Measurements from ENCODE around the gene SNTA1. TPM values are rescaled to one million over a fixed set of nuclear protein-coding genes. Genes with fewer than 3 reads are reported as not detected.
"Not testable (repeated sequence)": the region's sequence is repeated elsewhere in the genome, so short reads cannot be mapped to it uniquely, and the experiment has no call there.

Gene SNTA1
- polyA plus RNA-seq, 3 donors: 0.56 to 0.93 (median 0.63) TPM

DNA sequence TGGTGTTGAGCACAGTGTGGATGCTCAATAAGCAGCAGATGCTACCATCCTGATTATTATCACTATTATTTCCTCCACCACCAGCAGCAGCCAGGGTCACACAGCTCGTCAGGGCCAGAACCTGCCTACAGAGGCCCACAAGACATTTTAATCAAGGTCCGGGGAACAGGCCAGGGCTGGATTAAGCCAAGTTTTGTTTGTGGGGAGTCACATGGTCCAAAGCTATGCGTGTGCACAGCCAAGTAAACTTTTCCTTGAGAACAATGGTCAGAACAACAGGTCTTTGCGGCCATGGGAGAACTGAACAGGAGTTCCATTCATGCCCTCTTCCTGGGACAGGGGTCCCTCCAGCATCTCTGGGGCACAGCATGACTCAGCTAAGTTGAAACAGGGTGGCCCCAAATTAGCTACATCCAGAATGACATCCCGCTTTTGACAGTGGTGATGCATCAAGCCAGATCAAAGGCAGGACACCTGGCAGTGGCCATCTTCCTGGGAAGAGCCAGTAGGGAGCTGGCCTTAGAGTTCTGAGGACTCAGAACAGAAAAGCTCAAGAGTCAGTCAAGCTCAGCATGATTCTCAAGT, 11.7 kb downstream of the SNTA1 start:
- peaks cover 0 to 2% (median 0%) of the 10 kb centered on the region in 3 donors for H3K27me3 Mint-ChIP-seq (ENCODE audit: low read depth in 3 of 3)
- TF ChIP-seq, protein P1, sequence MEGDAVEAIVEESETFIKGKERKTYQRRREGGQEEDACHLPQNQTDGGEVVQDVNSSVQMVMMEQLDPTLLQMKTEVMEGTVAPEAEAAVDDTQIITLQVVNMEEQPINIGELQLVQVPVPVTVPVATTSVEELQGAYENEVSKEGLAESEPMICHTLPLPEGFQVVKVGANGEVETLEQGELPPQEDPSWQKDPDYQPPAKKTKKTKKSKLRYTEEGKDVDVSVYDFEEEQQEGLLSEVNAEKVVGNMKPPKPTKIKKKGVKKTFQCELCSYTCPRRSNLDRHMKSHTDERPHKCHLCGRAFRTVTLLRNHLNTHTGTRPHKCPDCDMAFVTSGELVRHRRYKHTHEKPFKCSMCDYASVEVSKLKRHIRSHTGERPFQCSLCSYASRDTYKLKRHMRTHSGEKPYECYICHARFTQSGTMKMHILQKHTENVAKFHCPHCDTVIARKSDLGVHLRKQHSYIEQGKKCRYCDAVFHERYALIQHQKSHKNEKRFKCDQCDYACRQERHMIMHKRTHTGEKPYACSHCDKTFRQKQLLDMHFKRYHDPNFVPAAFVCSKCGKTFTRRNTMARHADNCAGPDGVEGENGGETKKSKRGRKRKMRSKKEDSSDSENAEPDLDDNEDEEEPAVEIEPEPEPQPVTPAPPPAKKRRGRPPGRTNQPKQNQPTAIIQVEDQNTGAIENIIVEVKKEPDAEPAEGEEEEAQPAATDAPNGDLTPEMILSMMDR (IDR thresholded peaks at IDR 0.05): no peak
- H4K20me1 ChIP-seq (ENCODE audit: insufficient read depth, low read length): no peaks in the 10 kb centered on the region
- H3K9me3 ChIP-seq (replicated peaks in 1 of 2; ENCODE audit: control insufficient read depth in 1 of 2, insufficient read depth in 1 of 2, low read length in 2 of 2): no peaks in the 10 kb centered on the region
- no peak overlapping the region for H2AFZ ChIP-seq (ENCODE audit: insufficient read depth, low read depth, low read length, poor library complexity, severe bottlenecking)
- H3K4me3 ChIP-seq (replicated peaks in 1 of 3; ENCODE audit: low read depth in 2 of 3, low read length in 3 of 3): no peak overlapping the region
- no peak overlapping the region for H3K9ac ChIP-seq (ENCODE audit: insufficient read depth, low read length, poor library complexity, severe bottlenecking)
- H3K4me1 ChIP-seq (ENCODE audit: control insufficient read depth in 1 of 2, insufficient read depth in 2 of 2, low read length in 2 of 2): no peaks in the 10 kb centered on the region
- H3K27ac Mint-ChIP-seq: no peak overlapping the region
- intact Hi-C loops (cut with micrococcal nuclease): no loop called here
- no peaks in the 10 kb centered on the region for H3K36me3 Mint-ChIP-seq
- H3K27ac ChIP-seq (ENCODE audit: low read depth in 1 of 2, low read length in 2 of 2): no peak overlapping the region
- 97% methylated on average over 3 of the region's 5 CpGs for WGBS (ENCODE audit: insufficient coverage)
- H3K4me1 Mint-ChIP-seq: no peaks in the 10 kb centered on the region
- H3K4me3 Mint-ChIP-seq: no peak overlapping the region
- no peaks in the 10 kb centered on the region for H3K36me3 ChIP-seq (replicated peaks in 1 of 2; ENCODE audit: control insufficient read depth in 1 of 2, insufficient read depth in 2 of 2, low read length in 2 of 2)
- H3K27me3 ChIP-seq (ENCODE audit: control insufficient read depth in 2 of 2, insufficient read depth in 2 of 2, low read length in 2 of 2): no peaks in the 10 kb centered on the region
- no peaks in the 10 kb centered on the region for H3K79me2 ChIP-seq (ENCODE audit: insufficient read depth, low read length)
- no peak for DNase-seq
- H3K4me2 ChIP-seq (replicated peaks; ENCODE audit: extremely low read depth, low read length, poor library complexity, severe bottlenecking): no peak overlapping the region
- peaks cover 0 to 5% (median 0%) of the 10 kb centered on the region in 7 donors for H3K9me3 Mint-ChIP-seq

DNA sequence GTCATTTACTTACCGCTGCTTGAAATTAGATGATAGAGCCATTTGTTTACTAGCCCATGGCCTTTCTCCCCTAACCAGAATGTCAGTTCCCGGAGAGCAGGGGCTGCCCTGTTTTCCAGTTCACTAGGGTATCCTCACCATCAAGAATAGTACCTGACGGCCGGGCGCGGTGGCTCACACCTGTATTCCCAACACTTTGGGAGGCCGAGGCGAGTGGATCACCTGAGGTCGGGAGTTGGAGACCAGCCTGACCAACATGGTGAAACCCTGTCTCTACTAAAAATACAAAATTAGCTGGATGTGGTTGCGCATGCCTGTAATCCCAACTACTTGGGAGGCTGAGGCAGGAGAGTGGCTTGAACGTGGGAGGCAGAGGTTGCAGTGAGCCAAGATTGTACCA, 19.7 kb downstream of the SNTA1 start:
- H3K27me3 Mint-ChIP-seq (ENCODE audit: low read depth in 3 of 3); H3K9me3 ChIP-seq (replicated peaks in 1 of 2; ENCODE audit: control insufficient read depth in 1 of 2, insufficient read depth in 1 of 2, low read length in 2 of 2); H3K9me3 Mint-ChIP-seq; DNase-seq; H3K4me1 Mint-ChIP-seq; intact Hi-C loops (cut with micrococcal nuclease); H3K9ac ChIP-seq (ENCODE audit: insufficient read depth, low read length, poor library complexity, severe bottlenecking); H3K79me2 ChIP-seq (ENCODE audit: insufficient read depth, low read length); H3K4me2 ChIP-seq (replicated peaks; ENCODE audit: extremely low read depth, low read length, poor library complexity, severe bottlenecking); H4K20me1 ChIP-seq (ENCODE audit: insufficient read depth, low read length); H3K36me3 ChIP-seq (replicated peaks in 1 of 2; ENCODE audit: control insufficient read depth in 1 of 2, insufficient read depth in 2 of 2, low read length in 2 of 2); H3K27ac Mint-ChIP-seq; H3K36me3 Mint-ChIP-seq; H3K4me3 Mint-ChIP-seq; H3K4me1 ChIP-seq (ENCODE audit: control insufficient read depth in 1 of 2, insufficient read depth in 2 of 2, low read length in 2 of 2); H3K27me3 ChIP-seq (ENCODE audit: control insufficient read depth in 2 of 2, insufficient read depth in 2 of 2, low read length in 2 of 2); H3K27ac ChIP-seq (ENCODE audit: low read depth in 1 of 2, low read length in 2 of 2); H3K4me3 ChIP-seq (replicated peaks in 1 of 3; ENCODE audit: low read depth in 2 of 3, low read length in 3 of 3); H2AFZ ChIP-seq (ENCODE audit: insufficient read depth, low read depth, low read length, poor library complexity, severe bottlenecking): not testable (repeated sequence)
- 100% methylated on average over 3 of the region's 11 CpGs for WGBS (ENCODE audit: insufficient coverage)

All from CD14-positive monocyte (primary cell).